Neuronal stem cell (in vitro differentiated cells): ENCODE measurements around the gene SERPINA4.
"Not testable (repeated sequence)": the region's sequence is repeated elsewhere in the genome, so short reads cannot be mapped to it uniquely, and the experiment has no call there.

Experiments
- DNase-seq: peaks from one replicate; pipeline ENCODE4 v3.0.0-alpha.2; 2013; ENCODE audit warnings: low spot score
- H2AFZ ChIP-seq: one replicate; pipeline ENCODE4 v1.6.1; 2013; ENCODE audit warnings: mild to moderate bottlenecking, low read length, inconsistent platforms
- H2AK5ac ChIP-seq: 2 replicates; pipeline ENCODE4 v1.6.1; 2013; ENCODE audit warnings: low read depth, mild to moderate bottlenecking, inconsistent platforms, low read length, moderate library complexity, mixed read lengths
- H2BK120ac ChIP-seq: 2 replicates; pipeline ENCODE4 v1.6.1; 2013; ENCODE audit warnings: low read depth, mild to moderate bottlenecking, inconsistent platforms, low read length, moderate library complexity, mixed read lengths
- H2BK12ac ChIP-seq: one replicate; pipeline ENCODE4 v1.6.1; 2013; ENCODE audit warnings: low read length, inconsistent platforms
- H2BK15ac ChIP-seq: 2 replicates; pipeline ENCODE4 v1.6.1; 2013; ENCODE audit warnings: mild to moderate bottlenecking, low read length, inconsistent platforms, mixed read lengths
- H2BK5ac ChIP-seq: one replicate; pipeline ENCODE4 v1.6.1; 2013; ENCODE audit warnings: inconsistent platforms, mild to moderate bottlenecking, low read length, moderate library complexity
- H3K14ac ChIP-seq: one replicate; pipeline ENCODE4 v1.6.1; 2013; ENCODE audit warnings: low read length, inconsistent platforms
- H3K18ac ChIP-seq: 2 replicates; pipeline ENCODE4 v1.6.1; 2013; ENCODE audit warnings: low read length, inconsistent platforms
- H3K23ac ChIP-seq: 2 replicates; pipeline ENCODE4 v1.6.1; 2013; ENCODE audit warnings: low read depth, mild to moderate bottlenecking, mixed read lengths, low read length, inconsistent platforms; ENCODE audit not compliant: poor library complexity
- H3K27ac ChIP-seq: replicated peaks from 3 replicates; pipeline ENCODE4 v1.5.1; 2013; ENCODE audit warnings: low read length, inconsistent platforms
- H3K27me3 ChIP-seq, 3 experiments: 2 replicates each; pipeline ENCODE4 v1.6.1; 2013; ENCODE audit warnings: low read length in 3 of 3, mild to moderate bottlenecking in 2 of 3, inconsistent platforms in 1 of 3, low read depth in 1 of 3, mixed read lengths in 1 of 3, moderate library complexity in 1 of 3; ENCODE audit not compliant: control insufficient read depth in 3 of 3, insufficient read depth in 3 of 3
- H3K36me3 ChIP-seq, 2 donors: replicated peaks in 1 of 2; 2 replicates each; pipeline ENCODE4 v1.6.1; 2013; ENCODE audit warnings: low read length in 2 of 2; ENCODE audit not compliant: control insufficient read depth in 2 of 2, insufficient read depth in 2 of 2
- H3K4ac ChIP-seq: 2 replicates; pipeline ENCODE4 v1.6.1; 2013; ENCODE audit warnings: inconsistent platforms, mild to moderate bottlenecking, low read length, moderate library complexity
- H3K4me1 ChIP-seq, 2 donors: 1 replicate in 1 of 2; 2 replicates in 1 of 2; pipeline ENCODE4 v1.6.1; 2013; ENCODE audit warnings: low read length in 2 of 2, low read depth in 1 of 2; ENCODE audit not compliant: control insufficient read depth in 2 of 2, insufficient read depth in 1 of 2
- H3K4me2 ChIP-seq: one replicate; pipeline ENCODE4 v1.6.1; 2013; ENCODE audit warnings: mild to moderate bottlenecking, low read length, inconsistent platforms; ENCODE audit not compliant: insufficient read depth, poor library complexity, severe bottlenecking
- H3K4me3 ChIP-seq, 2 donors: 2 replicates each; pipeline ENCODE4 v1.5.1; 2013; ENCODE audit warnings: low read length in 2 of 2, mild to moderate bottlenecking in 2 of 2, inconsistent platforms in 1 of 2, moderate library complexity in 1 of 2
- H3K79me1 ChIP-seq: one replicate; pipeline ENCODE4 v1.6.1; 2013; ENCODE audit warnings: low read depth, mild to moderate bottlenecking, inconsistent platforms, low read length, moderate library complexity
- H3K9ac ChIP-seq: one replicate; pipeline ENCODE4 v1.6.1; 2013; ENCODE audit warnings: mild to moderate bottlenecking, low read depth, low read length, inconsistent platforms; ENCODE audit not compliant: poor library complexity
- H3K9me3 ChIP-seq, 2 donors: replicated peaks in 1 of 2; 2 replicates each; pipeline versions ENCODE3 to v1.6.1; 2013; ENCODE audit warnings: low read length in 2 of 2, mild to moderate bottlenecking in 2 of 2, inconsistent platforms in 1 of 2, low read depth in 1 of 2, mixed read lengths in 1 of 2, moderate library complexity in 1 of 2; ENCODE audit not compliant: control insufficient read depth in 2 of 2, insufficient read depth in 1 of 2
- H4K8ac ChIP-seq: one replicate; pipeline ENCODE4 v1.6.1; 2013; ENCODE audit warnings: low read depth, mild to moderate bottlenecking, inconsistent platforms, low read length, moderate library complexity
- H4K91ac ChIP-seq: one replicate; pipeline ENCODE4 v1.6.1; 2013; ENCODE audit warnings: low read length, low read depth, mild to moderate bottlenecking, inconsistent platforms; ENCODE audit not compliant: poor library complexity
- WGBS, 2 donors: extraction: QIAGEN DNeasy Blood & Tissue Kit; methylation state at CpG; one replicate each; pipeline ENCODE4 v1.1.7; 2013; ENCODE audit warnings: missing lambda C conversion rate in 2 of 2, mixed read lengths in 1 of 2; ENCODE audit not compliant: insufficient read length in 2 of 2, insufficient replicate concordance in 1 of 2; ENCODE audit errors: extremely low coverage in 2 of 2; 5-methylcytosine and 5-hydroxymethylcytosine counted together

Gene SERPINA4

DNA sequence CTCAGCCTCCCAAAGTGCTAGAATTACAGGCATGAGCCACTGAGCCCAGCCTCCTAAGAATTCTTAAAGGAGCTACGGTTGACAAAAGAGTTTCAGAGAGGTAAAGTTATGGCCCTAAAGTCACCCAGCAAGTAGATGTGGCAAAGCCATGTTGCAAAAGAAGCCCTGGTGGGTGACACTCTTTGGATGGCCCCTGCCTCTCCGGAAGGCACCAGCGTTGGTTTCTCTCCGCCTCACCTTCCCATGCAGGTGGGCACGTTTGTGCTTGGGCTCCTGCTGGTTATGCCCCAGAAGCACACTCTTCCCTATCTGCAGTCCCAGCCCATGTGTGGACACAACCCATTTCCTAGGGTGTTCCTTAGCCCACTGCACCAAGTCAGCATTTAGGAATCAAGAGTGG is 41.5 kb downstream of the SERPINA4 start:
- Histone ChIP-seq H3K14ac (no peak overlapping the region), H2BK15ac (no peak overlapping the region), H4K8ac (no peak overlapping the region), H3K4ac (no peak overlapping the region), H2AK5ac (peak overlapping the region; percentile 73), H3K36me3 (no peaks in the 10 kb centered on the region), H3K4me3 (no peak overlapping the region), H3K4me1 (peaks cover 0 to 11% of the 10 kb centered on the region in 2 donors), H3K79me1 (no peaks in the 10 kb centered on the region), H3K4me2 (no peak overlapping the region), H2BK120ac (no peak overlapping the region), H3K27me3 (no peaks in the 10 kb centered on the region), H3K9me3 (no peaks in the 10 kb centered on the region), H2BK12ac (peak overlapping the region; percentile 35), H2AFZ (no peak overlapping the region), H3K18ac (peak overlapping the region; percentile 35), H3K9ac (peak overlapping the region; percentile 9), H2BK5ac (no peak overlapping the region), H4K91ac (no peak overlapping the region), H3K23ac (no peak overlapping the region), H3K27ac (no peak overlapping the region)
- no CpG with 5 or more reads among the region's 5 CpGs for WGBS, 2 donors
- no peak for DNase-seq

DNA sequence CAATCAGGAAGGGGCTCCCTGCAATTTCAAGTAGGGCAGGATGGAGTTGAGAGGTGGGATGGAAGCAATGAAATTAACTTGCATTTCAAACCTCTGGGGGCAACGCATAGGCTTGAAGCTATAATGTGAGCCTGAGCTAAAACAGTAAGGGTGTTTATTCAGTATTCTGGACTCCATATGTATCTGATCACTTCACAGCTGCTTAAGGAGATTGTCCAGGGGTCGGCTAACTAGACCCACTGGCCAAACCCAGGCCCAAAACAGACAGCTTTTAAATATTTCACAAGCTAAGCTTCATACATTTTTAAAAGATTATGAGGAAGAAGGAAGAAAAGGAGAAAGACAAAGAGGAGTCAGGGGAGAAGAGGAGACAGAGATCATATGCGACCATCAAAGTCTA is 44.1 kb downstream of the SERPINA4 start:
- no peak overlapping the region for H2AK5ac ChIP-seq
- no peak overlapping the region for H2AFZ ChIP-seq
- H3K18ac ChIP-seq = no peak overlapping the region
- H3K36me3 ChIP-seq = no peaks in the 10 kb centered on the region
- no peak overlapping the region for H3K4me2 ChIP-seq
- H2BK5ac ChIP-seq = no peak overlapping the region
- H4K91ac ChIP-seq = no peak overlapping the region
- H3K9ac ChIP-seq = no peak overlapping the region
- no peak overlapping the region for H2BK120ac ChIP-seq
- H2BK12ac ChIP-seq = no peak overlapping the region
- H3K4ac ChIP-seq = no peak overlapping the region
- H4K8ac ChIP-seq = no peak overlapping the region
- no peak overlapping the region for H3K23ac ChIP-seq
- H3K4me3 ChIP-seq = no peak overlapping the region
- peaks cover 0 to 7% of the 10 kb centered on the region in 2 donors for H3K4me1 ChIP-seq
- H3K79me1 ChIP-seq = no peaks in the 10 kb centered on the region
- no peaks in the 10 kb centered on the region for H3K27me3 ChIP-seq
- WGBS, 2 donors = no CpG with 5 or more reads among the region's 3 CpGs
- H3K9me3 ChIP-seq = no peaks in the 10 kb centered on the region
- no peak overlapping the region for H3K14ac ChIP-seq
- H2BK15ac ChIP-seq = no peak overlapping the region
- H3K27ac ChIP-seq = no peak overlapping the region
- no peak for DNase-seq

DNA sequence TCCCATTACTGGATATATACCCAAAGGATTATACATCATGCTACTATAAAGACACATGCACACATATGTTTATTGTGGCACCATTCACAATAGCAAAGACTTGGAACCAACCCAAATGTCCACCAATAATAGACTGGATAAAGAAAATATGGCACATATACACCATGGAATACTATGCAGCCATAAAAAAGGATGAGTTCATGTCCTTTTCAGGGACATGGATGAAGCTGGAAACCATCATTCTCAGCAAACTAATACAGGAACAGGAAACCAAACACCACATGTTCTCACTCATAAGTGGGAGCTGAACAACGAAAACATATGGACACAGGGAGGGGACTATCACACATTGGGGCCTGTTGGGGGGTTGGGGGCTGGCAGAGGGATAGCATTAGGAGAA is 47.7 kb downstream of the SERPINA4 start:
- not testable (repeated sequence) for H3K36me3 ChIP-seq, H3K4me2 ChIP-seq, H2BK15ac ChIP-seq, H2BK12ac ChIP-seq, DNase-seq, H4K91ac ChIP-seq, H2BK120ac ChIP-seq, H3K27ac ChIP-seq, H3K18ac ChIP-seq, H3K14ac ChIP-seq, H3K79me1 ChIP-seq, H2BK5ac ChIP-seq, H2AK5ac ChIP-seq, H3K9ac ChIP-seq, H3K27me3 ChIP-seq, H3K23ac ChIP-seq, H4K8ac ChIP-seq, H3K4ac ChIP-seq, H2AFZ ChIP-seq, H3K4me1 ChIP-seq, H3K4me3 ChIP-seq, H3K9me3 ChIP-seq
- WGBS, 2 donors = no CpG with 5 or more reads among the region's 1 CpG

DNA sequence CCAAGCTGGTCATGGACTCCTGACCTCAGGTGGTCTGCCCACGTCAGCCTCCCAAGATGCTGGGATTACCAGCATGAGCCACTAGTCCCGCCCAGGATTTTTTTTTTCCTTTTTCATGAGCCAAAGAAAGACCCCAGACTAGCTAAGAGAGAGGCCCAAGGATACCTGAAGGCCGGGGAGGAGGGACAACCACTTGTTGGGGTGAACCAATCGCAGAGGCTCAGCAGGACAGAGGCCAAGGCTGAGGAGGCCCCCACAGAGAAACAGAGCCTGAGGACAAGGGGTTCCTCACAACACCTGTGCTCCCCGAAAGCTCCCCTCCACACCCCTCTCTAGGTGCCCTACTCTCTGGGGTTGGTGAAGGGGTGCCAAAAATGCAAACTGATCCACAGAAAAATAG is 49.9 kb downstream of the SERPINA4 start:
- H3K36me3 ChIP-seq = no peaks in the 10 kb centered on the region
- H2AFZ ChIP-seq = no peak overlapping the region
- H4K91ac ChIP-seq = no peak overlapping the region
- H2BK12ac ChIP-seq = no peak overlapping the region
- H4K8ac ChIP-seq = no peak overlapping the region
- no peaks in the 10 kb centered on the region for H3K27me3 ChIP-seq
- peaks cover 0 to 9% of the 10 kb centered on the region in 2 donors for H3K4me1 ChIP-seq
- H3K79me1 ChIP-seq = no peaks in the 10 kb centered on the region
- no peak overlapping the region for H2BK5ac ChIP-seq
- no peak for DNase-seq
- H3K4ac ChIP-seq = no peak overlapping the region
- H3K4me3 ChIP-seq = no peak overlapping the region
- no peak overlapping the region for H2BK120ac ChIP-seq
- H3K27ac ChIP-seq = no peak overlapping the region
- no peak overlapping the region for H3K9ac ChIP-seq
- H3K4me2 ChIP-seq = no peak overlapping the region
- no peak overlapping the region for H2BK15ac ChIP-seq
- H3K9me3 ChIP-seq = no peaks in the 10 kb centered on the region
- WGBS, 2 donors = no CpG with 5 or more reads among the region's 5 CpGs
- no peak overlapping the region for H3K18ac ChIP-seq
- no peak overlapping the region for H2AK5ac ChIP-seq
- H3K23ac ChIP-seq = no peak overlapping the region
- no peak overlapping the region for H3K14ac ChIP-seq
